NCI-H1694 treated with DMSO at 0.1 percent for 48 hours (cell line): ENCODE measurements around the gene DCAF4.
"Not testable (repeated sequence)": the region's sequence is repeated elsewhere in the genome, so short reads cannot be mapped to it uniquely, and the experiment has no call there.

ENCODE experiments used
- DNase-seq: peaks from one replicate; lab custom pipeline; 2025; lab: John Stamatoyannopoulos, UW

The DCAF4 gene

DNA sequence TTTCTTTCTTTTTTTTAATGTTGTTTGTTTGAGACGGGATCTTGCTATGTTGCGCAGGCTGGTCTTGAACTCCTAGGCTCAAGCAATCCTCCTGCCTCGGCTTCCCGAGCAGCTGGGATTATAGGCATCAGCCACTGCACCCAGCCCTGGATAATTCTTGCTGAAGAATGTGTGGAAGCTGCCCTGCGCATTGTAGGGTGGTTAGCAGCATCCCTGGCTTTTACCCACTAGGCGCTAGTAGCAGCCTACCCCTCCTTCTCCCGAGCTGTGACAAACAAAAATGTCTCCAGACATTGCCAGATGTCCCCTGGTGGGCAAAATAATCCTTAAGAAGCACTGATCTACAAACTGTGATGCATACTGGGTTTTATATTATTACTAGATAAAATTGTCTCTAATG, 6.6 kb downstream of the DCAF4 start:
- DNase-seq = no peak

DNA sequence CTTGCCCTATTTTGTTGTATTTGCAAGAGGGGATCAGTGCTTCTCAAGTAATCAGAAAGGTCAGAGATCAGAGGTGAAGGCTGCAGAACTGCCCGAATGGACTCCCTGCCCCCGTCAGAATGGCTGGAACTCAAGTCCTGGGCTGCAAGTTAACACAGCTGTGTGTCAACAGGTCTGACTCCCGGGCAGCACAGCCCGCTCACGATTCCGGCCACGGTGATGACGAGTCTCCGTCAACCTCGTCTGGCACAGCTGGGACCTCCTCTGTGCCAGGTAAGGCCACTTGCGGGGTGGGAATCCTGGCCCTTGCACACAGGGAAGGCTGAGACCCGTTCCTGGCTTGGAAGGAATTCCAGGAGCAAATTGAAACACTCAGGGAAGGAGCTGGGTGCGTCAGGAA, 13.4 kb downstream of the DCAF4 start:
- DNase-seq = no peak

DNA sequence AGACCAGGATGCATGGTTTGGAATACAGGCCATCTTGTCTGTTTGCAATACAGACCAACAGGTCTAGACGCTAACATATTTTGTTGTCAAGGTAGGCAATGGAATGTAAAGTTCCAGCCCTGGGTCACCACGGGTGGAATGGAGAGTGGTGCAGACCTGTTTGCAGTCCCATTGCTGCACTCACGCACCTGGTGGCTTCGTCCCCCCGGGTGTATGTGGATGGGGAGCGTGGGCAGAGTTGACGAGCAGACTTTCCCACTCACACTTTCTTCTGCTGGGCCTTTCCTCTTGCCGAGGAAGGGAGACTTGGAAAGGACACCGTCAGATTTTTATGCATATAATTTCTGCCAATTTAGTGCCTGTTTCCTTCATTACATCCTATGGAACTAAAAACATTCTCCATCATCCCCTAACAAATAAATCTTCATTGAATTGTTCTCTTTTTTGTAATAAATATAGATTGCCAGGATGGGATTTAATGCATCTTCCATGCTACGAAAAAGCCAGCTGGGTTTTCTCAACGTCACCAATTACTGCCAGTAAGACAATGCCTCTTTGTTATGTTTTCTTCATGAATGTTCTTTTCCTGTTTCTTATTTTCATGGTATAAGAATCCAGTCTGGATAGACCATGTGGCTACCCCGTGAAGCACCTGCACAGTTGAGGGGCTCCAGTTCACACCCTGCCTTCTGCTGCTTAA, 15.2 kb downstream of the DCAF4 start:
- DNase-seq = no peak

GRCh38 chr14:72942934-72943333, 16.7 kb downstream of the DCAF4 start:
- no peak for DNase-seq

DNA sequence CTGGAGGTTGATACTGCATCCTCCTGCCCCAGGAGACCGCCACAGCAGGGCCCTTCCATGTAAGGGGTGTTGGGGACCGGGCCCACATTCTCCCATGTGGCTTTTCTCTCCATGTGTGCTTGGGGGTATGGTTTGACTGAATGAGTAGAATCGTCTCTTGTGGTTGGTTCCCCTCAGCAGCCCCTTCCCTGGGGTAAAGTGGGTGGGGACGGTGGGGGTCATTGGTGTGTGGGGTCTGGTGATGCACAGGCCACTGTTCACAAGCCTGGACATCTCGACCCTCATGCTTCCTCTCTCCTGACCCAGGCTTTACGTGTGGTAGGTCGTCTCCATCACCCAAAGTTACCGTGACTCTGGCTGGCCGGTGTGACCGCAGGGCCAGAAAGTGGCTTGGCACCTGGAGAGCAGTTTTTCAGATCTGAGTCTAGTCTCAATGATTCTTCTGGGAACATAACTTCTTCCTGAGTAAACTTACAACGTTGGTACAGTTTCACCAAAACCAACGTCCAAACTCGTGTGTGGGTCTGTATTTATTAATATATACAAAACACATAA, 17.7 kb downstream of the DCAF4 start:
- DNase-seq = no peak

GRCh38 chr14:72945356-72946027, 19.2 kb downstream of the DCAF4 start:
- DNase-seq = no peak

DNA sequence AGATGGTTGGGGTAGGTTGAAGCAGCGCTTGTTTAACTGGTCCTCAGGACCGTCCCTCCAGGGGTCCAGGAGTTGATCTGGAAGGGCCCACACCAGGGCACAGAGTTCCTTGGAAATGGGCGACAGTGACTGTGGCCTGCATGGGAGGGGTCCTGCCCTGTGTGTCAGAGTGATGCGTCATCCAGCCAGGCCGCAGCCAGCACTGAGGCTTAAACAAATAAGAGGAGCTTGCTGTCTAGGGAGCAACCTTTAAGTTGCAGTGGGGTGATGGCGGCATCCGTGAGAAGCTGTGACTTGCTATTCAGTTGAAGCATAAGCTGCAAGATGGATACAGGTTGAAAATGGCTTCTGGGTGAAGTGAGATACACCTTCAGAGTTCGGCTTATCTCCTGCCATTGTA, 20.2 kb downstream of the DCAF4 start:
- no peak for DNase-seq

- no peak for DNase-seq
Measured at GRCh38 chr14:72947366-72948160, 21.3 kb downstream of the DCAF4 start.

GRCh38 chr14:72948481-72949138, 22.3 kb downstream of the DCAF4 start:
- DNase-seq = peak; percentile 77

- no peak for DNase-seq
Measured at GRCh38 chr14:72952171-72952570, 25.9 kb downstream of the DCAF4 start.

GRCh38 chr14:72956741-72957140, 30.5 kb downstream of the DCAF4 start:
- DNase-seq = not testable (repeated sequence)

GRCh38 chr14:72957213-72957612, 30.9 kb downstream of the DCAF4 start:
- no peak for DNase-seq

DNA sequence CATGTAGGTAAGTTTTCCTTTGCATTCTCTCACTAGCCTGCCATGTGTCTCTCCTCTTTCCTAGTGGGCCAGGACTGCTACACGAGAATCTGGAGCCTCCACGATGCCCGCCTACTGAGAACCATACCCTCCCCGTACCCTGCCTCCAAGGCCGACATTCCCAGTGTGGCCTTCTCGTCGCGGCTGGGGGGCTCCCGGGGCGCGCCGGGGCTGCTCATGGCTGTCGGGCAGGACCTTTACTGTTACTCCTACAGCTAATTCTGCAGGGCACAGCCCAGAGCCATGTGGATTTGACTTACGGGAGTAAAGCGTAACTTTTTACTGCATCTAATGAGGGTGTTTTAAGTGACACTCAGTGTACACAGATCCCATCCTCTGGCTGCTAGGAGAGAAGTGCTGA, 32.3 kb downstream of the DCAF4 start:
- DNase-seq = no peak

DNA sequence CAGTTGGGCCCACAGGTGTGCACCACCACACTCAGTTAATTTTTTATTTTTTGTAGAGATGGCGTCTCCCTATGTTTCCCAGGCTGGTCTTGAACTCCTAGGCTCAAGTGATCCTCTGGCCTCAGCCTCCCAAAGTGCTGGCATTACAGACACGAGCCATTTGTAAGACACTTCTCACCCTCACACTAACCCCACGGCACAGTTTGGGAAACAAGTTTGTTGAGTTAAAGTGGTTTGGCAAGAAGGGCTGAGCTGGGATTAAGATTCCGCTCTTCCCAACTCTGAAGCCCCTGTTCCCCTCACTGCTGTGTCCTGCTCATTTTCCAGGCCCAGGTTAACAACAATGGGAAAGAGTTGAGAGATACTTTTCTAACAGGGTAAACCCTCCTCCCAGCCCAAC, 34.8 kb downstream of the DCAF4 start:
- DNase-seq = not testable (repeated sequence)

- no peak for DNase-seq
Measured at GRCh38 chr14:72961579-72962335, 35.5 kb downstream of the DCAF4 start.

GRCh38 chr14:72962336-72962754, 36.1 kb downstream of the DCAF4 start:
- not testable (repeated sequence) for DNase-seq

DNA sequence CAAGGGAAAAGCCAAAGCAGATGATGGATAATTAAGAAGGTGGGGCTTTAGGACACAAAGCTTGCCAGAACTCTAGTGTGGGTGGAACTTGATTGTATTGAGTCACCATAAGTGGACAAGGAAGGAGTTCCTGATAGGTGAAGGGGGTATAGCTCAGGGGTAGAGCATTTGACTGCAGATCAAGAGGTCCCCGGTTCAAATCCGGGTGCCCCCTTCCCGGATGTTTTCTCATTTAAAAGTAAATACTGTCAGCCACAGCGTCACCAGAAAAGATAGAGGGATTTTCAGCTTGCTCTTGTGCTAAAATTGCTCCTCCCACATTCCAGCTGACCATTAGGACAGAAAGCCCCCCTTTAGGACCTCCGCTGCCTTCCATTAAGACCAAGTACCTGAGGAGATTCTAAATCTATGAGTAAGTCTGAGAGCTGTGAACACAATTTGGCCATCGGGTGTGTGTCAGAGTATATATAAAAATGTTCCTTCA, 36.6 kb downstream of the DCAF4 start:
- no peak for DNase-seq

- DNase-seq = no peak
Measured at GRCh38 chr14:72965249-72965648, 39.0 kb downstream of the DCAF4 start.

GRCh38 chr14:72966038-72966437, 39.8 kb downstream of the DCAF4 start:
- no peak for DNase-seq

- DNase-seq = no peak
Measured at GRCh38 chr14:72968316-72968715, 42.1 kb downstream of the DCAF4 start.

GRCh38 chr14:72970058-72970630, 43.9 kb downstream of the DCAF4 start:
- DNase-seq = no peak
